Left forelimb (tissue), 1 donor: ENCODE measurements around the gene VCP.
"Not testable (repeated sequence)": the region's sequence is repeated elsewhere in the genome, so short reads cannot be mapped to it uniquely, and the experiment has no call there.

Source experiments
- DNase-seq: peaks from one replicate; pipeline ENCODE4 v3.0.0-alpha.2; 2018; ENCODE audit warnings: low spot score

The VCP gene

DNA sequence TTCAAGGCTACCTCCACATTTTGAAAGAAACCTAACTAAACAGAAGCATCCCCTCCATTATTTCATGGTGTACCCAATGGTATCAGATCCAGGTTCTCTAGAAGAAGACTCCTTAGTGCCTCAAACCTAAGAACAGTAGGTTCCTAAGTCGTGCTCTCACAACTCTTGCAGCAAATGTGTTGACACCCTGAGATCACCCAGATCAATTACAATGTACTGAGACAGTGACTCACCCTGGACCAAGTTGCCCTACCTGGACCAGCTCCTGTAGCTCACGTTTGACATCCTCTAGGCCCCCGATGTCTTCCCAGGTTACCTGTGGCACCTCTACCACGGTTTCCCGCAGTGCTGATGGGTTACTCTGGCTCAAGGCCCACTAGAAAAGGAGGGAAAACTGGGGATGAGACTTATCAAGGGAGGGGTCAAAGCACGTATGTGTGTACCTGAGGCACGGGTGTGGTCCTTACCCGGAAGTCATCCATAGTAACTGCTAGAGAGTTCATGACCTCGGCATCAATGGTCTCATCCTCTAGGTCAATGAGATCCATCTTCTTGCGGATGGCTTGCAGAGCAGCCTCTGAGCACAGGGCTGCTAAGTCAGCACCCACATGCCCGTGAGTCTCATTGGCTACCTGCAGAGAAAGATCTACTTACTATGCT lies 11.7 kb downstream of the VCP start:
- no peak for DNase-seq

DNA sequence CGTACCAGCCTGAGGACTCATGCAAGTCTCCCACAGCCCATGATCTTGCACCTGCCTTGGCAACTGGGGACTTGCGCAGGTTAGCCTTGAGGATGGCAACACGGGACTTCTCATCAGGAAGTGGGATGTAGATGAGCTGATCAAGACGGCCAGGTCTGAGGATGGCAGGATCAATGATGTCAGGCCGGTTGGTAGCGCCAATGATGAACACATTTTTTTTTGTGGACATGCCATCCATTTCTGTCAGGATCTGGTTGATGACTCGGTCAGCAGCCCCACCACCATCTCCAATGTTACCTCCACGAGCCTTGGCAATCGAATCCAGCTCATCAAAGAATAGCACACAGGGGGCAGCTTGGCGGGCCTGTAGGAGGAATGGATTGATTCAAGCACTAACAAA lies 13.0 kb downstream of the VCP start:
- DNase-seq: no peak

DNA sequence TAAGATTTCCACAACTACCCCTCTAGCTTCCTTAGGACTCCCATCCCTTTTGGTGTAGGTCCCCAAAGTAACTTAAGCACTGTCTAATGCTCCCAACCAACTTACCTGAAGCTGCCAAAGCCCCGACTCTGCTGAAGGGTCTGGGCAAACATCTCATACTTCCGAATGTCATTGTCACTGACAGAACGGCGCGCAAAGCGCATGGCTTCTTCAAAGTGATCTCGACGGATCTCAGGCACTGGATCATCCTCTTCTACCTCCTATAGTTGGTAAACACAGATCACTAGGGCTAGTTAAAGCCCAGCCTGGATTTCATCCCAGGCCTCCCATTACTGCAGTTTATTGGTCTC lies 15.2 kb downstream of the VCP start:
- no peak for DNase-seq

DNA sequence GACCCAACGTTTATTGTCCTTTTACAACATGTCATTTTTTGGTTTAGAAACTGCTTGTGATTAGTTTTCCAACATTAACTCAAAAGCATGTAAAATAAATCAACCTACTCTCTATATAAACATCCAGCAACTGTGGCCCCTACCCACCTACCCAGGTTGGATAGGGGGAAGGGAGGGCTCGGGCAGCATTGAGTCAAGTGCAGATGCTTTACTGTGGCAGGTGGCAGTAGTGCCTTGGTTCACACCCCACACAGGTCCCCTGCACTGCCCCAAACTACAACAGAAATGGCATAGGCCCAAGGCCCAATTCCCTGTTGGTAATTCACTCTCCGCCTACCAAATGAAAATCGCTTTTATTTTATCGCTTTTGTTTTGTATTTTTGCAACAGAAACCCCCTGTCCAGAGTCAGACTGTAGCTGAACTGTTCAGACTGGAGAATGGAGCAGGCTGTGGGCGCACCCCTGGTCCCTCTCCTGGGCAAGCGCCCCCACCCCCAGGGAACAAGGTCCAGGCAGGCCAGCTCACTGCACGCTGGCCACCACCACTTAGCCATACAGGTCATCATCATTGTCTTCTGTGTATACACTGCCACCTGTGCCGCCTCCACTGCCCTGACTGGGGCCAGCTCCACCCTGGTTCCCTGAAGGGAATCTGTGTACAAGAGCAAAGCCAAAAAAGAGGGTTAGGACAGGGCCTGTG lies 15.7 kb downstream of the VCP start:
- no peak for DNase-seq

DNA sequence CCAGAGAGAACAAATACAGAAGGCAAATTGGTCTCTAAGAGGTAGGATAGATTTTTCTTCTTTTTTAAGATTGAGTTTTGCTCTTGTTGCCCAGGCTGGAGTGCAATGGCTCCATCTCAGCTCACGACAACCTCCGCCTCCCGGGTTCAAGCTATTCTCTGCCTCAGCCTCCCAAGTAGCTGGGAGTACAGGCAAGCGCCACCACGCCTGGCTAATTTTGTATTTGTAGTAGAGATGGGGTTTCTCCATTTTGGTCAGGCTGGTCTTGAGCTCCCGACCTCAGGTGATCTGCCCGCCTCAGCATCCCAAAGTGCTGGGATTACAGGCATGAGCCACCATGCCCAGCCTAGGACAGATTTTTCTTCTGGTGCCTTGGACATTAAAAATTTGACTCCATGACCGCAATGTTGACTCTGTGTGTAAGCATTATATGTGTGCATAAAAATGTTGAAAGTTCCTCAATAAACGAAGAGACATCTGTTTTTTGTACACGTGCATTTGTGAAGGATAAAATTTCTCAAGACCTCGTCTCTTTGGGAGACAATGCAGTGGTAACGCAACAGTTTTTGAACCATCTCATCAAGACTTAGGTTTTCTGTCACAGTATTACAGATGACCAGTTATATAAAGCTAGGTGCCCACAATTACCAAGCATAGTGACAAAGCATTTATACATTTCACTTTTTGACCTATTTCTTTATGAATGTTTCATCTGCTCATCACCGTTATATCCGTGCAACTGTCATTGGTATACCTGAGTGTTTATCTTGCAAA lies 17.4 kb downstream of the VCP start:
- no peak for DNase-seq

DNA sequence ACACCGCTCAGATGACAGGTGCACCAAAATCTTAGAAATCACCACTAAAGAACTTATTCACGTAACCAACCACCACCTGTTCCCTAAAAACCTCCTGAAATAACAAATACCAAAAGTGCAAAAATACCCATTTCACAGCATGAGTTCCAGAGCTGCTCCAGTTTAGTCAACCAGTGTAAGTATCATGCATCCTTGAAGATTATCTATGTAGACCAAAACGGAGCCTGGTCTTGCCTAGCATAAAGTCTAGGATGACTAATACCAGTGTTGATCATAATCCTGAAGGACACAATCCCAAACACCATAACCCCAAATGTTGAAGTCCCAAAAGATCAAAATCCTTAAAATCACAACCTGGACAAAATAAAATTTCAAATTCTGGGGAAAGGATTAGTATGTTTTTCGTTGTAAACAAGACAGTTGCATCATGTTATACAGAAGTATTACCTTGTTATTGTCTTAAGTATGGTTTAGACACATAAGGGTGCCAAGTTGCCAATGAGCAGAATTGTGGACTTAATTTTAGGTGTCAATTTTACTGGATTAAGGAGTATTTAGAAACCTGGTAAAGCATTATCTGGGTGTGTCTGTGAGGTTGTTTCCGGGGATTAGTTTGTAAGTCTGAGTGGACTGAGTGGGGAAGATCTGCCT lies 18.1 kb downstream of the VCP start:
- DNase-seq: no peak

DNA sequence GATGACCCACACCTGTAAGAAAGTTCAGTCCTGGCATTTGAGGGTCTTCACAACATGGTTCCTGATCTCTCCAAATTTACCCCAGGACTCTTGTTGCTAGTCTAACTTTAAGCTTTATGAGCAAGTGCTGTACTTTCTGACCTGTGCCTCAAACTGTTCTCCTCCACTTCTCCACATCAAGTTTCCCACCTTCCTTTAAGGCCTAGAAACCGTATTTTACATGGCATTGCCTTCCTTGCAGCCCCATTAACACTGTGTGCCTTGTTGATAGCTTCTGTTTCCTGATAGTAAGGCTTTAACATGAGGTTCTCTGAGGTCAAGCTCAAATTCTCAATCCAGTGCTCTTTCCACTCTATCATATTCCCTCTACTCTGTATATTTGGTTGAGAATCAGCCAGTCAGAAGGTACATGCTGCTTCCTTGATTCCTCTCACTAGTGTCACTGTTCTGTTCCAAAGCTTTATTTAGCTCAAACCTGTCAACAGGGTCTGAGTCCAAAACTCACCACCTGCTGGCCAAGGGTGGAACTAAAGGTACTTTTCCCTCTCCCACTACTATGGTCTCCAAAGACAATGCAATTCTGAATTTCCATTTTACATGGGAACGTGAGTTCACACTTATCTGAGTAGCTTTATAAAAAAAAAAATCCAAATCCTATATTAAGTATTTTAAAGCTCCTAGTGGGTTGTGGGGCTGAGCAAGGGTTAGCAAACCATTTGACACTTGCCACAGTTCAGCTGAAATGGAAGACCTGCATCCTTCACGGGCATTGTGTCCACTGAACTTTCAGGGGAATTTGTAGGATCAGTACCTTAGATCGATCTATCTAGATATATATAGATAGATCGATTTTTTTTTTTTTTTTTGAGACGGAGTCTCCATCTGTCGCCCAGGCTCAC lies 21.1 kb downstream of the VCP start:
- no peak for DNase-seq

DNA sequence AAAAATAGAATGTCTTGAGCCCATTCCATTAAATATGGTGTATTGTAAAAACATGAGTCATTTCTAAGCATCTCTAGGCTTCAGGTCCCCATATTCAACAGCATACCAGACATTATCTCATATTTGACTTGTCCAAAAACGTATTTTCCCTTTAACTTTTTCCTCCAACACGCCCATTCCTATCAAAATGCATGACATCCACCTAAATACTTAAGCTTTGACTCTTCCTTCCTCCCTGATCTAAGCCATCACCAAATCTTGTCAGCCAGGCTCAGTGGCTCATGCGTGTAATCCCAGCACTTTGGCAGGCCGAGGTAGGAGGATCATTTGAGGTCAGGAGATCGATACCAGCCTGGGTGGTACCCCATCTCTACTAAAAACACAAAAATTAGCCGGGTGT lies 23.9 kb downstream of the VCP start:
- no peak for DNase-seq

DNA sequence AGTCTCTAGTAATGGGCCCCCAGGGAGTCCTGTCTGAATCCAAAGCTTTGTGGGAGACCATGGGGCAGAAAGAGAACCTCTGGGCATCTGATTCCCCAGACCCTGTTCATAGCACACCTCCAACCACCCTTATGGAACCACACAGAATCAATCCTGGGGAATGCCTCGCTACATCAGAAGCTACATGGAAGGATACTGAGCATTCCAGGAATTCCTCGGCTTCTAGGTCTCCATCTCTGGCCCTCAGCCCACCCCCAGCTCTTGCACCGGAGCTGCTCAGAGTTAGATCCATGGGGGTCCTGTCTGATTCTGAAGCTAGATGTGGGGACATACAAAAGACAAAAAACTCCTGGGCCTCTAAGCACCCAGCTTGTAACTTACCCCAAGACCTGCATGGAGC lies 28.4 kb downstream of the VCP start:
- DNase-seq: no peak

DNA sequence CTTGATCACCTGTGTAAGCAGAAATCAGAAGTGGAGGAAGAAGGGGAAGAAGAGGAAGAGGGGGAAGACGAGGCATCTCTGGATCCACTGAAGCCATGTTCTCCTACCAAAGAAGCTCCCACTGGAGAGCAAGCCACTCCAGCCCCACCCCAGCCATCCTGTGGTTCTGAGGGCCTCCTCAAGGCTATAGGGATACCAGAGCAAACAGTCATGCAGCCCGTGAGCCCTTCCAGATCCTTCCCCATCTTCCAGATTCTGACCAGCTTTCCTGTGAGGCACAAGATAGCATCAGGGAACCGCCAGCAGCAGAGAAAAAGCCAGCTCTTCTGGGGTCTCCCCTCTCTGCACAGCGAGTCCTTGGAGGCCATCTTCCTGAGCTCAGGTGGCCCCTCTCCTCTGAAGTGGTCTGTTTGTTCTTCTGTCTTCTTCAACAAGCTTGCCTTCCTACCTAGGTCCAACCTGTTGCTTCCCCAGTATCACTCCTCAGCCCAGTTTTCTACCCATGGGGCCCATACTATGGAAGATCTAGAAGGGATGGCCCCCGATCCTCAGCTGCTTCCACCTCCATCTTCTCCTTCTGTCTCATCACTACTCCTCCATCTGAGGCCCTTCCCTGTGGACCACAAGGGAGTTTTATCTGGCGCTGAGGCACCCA lies 29.4 kb downstream of the VCP start:
- no peak for DNase-seq

DNA sequence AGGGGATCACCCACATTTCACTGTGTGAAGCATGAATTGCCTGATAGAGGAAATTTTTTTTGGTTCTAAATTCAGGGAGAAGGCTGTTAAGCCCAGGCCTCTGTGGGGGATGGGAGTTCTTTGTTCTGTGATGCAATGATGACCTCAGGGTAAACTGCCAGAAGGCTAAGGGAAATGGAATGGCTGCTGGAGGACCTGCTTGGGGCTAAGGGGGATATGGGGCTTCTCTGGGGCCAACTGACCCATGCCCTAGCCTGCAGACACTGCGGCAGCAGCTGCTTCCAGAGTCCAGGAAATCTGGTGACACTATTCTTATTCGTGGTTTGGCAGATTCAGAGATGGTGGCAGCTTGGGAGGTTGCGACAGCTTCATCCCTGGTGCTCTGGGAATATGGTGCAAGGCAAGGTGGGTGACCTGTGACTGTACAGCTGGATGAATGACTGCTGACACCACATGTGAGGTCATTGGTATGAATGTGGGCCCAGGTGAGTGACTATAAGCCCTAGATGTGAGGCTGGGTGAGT lies 30.3 kb downstream of the VCP start:
- DNase-seq: no peak

DNA sequence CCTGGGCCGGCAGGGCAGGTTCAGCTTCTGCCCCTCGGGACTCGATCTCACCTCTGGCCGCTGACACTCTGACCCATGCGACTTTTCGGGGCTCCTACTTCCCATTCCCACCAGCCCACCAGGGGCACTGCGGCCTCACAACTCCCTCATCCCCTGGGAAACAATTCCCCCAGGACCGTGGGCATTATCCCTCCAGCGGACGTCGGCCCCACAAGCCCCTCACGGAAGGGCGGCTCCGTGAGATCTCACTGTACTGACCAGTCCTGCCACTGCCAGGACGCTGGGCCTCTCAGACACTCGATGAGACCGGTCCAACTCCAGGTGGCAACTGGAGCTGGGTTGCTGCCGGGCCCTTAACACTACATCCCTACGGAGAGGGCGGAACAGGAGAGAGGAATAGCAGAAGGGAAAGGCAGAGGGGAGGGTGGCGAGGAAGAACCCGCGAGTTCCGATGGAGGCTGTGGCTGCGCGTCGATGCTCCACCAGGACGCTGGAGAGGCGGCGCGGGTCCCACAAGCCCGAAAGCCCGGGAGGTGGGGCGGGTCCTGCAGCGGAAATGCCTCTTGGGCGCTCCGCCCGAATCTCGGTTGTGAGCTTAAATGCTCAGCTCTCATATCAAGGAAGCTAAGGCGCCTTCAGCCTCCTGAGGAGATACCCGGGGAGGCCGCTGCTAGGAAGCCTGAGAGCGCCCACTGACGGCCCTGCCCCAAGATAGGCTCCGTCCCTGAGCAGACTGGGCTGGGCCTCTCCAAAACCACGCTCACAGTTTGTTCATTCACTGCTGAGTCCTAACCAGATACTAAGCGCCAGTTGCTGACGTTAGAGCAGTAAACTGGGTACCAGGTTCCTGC lies 36.3 kb downstream of the VCP start:
- DNase-seq: no peak

DNA sequence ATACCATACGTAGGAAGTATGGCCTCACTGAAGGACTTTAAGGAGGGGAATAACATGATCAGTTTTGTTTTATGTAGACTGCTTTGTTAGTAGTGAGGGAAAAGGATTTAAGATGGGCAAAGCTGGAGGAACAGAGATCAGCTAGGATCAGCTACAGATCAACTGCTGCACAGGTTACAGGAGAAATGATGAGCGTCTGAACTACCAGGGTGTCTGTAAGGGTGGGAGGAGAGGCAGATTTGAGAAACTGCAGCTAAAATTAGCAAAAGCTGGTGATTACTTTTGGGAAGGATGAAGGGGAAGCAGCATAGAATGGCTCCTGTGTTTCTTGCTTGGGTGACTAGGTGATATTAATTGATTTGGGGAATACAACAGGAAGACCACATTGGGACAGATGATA lies 39.3 kb downstream of the VCP start:
- DNase-seq: no peak

DNA sequence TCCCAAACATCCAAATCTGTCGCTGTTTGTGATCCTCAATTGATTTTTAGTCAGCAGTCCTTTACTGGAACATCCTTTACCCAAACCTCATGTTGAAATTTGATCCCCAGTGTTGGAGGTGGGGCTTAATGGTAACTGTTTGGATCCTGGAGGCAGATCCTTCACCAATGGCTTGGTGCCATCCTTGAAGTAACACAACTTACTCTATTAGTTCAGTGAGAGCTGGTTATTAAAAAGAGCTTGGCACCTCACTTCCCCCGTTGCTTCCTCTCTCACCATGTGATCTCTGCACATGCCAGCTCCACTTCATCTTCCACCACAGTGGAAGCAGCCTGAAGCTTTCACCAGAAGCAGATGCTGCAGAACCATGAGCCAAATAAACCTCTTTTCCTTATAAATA lies 42.6 kb downstream of the VCP start:
- DNase-seq: no peak

DNA sequence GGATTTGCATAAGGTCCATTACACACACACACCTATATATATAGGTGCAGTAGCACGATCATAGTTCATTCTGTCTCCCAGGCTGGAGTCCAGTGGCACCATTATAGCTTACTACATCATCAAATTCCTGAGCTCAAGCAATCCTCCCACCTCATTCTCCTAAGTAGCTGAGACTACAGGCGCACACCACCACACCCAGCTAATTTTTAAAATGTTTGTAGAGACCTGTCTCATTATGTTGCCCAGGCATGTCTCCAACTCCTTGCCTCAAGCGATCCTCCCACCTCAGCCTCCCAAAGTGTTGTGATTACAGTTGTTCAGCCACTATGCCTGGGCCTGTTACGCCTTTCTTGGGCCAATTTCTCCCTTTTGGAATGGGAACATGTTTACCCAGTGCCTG lies 43.2 kb downstream of the VCP start:
- DNase-seq: no peak

DNA sequence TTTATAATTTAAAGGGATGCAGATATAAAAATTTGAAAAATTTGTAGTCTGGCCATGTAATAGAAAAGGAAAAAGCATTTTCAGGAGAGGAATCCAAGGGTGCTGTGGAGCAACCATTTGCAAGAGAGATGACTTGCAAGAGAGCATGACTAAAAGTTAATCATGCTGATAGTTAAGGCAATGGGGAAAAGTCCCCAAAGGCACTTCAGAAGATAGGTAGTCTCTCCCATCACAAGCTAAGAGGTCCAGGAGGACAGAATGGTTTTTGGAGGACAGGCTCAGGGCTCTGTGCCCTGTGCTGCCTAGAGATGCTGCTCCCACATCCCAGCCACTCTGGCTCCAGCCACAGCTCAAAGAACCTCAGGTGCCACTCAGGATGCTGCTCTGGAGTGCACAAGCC lies 44.1 kb downstream of the VCP start:
- no peak for DNase-seq

DNA sequence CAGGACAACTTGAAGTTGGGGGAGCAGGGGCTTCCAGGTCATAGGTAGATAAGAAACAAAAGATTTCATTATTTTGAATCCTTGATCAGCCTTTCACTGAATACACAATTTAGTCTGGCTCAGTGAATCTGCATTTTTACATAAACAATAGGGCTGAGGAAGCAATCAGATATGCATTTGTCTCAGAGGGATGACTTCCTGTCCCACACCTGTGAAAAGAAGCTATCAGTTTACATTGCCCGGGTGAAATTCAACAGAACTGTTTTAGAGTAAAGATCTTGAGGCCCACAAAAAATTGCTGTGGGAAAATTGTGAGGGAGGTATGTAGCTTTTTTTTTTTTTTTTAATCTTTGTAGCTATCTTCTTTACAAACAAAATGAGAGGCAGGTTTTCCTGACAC lies 44.6 kb downstream of the VCP start:
- DNase-seq: no peak

DNA sequence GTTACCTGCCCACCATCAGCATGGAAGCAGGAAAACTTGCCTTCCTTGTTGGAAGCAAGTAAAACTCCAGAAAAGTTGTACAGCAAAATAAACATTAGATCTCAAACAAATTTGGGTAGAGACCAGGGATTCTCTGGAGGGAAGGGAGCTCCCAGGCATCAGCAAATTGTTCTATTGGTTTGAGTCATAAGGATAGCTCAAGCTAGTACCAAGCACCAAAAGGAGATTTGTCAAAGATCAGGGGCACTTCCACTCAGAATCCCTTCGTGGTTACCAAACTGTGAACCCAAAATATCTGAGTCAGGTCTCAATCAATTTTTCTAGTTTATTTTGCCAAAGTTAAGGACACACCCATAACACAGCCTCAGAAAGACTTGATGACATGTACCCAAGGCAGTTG lies 45.1 kb downstream of the VCP start:
- no peak for DNase-seq

DNA sequence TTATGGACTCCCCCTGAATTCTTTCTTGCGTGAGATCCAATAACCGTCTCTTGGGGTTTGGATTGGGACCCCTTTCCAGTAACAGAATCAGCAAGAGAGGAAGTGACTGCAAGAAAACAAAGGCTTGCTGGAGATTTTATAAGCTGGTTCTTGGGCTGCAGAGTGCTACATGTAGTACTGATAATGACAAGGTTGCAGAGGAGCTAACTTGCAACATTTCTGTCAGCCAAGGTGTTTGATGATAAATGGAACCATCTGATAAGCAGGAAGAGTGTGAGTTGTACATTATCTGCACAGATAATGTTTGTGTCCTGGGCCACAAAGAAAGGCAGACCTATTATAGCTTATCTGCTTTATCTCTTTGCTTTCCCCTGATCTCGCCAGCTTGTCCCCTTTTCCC lies 45.8 kb downstream of the VCP start:
- no peak for DNase-seq

DNA sequence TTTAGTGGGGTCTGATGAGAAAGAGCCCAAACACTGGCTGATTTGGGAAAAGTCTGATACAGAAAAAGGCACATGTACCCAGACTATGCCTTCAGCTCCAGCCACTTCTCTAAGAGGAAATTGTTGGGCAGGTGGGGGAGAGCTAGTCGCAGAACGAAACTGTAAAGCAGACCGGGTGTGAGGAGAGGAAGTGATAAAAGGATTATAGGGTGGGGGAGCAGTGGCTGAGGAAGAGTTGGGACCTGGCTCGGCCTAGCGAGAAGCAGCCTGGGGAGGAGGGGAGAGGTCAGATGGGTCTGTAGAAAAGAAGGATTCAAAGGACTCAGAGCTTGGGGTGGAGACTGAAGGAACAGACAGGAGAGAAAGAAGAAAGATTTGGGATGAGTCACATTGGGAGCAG lies 49.0 kb downstream of the VCP start:
- not testable (repeated sequence) for DNase-seq
